ENCODE results near the gene PTCRA.
"Not testable (repeated sequence)": the region's sequence is repeated elsewhere in the genome, so short reads cannot be mapped to it uniquely, and the experiment has no call there.

The PTCRA gene, protein sequence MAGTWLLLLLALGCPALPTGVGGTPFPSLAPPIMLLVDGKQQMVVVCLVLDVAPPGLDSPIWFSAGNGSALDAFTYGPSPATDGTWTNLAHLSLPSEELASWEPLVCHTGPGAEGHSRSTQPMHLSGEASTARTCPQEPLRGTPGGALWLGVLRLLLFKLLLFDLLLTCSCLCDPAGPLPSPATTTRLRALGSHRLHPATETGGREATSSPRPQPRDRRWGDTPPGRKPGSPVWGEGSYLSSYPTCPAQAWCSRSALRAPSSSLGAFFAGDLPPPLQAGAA

DNA sequence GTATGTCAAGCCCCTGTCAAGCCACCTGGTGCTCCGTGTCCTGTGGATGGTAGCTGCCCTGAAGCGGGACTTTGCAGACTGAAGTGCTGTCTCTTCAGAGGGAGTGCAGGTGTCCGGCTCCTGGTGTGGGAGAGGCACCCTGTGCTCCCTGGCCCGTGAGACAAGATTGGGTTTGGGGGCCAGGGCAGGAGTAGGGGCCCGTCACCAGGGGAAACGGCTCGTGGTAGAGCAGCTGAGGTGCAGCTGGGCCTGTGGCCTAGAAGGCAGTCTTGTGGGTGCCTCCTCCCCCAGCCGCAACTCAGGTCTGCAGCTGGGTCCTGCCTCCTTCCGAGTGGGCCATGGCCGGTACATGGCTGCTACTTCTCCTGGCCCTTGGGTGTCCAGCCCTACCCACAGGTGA, at the start of gene PTCRA:
Gene PTCRA, plus strand, starts transcription at position 322 of the 400 bp plus-strand sequence. Its CDS starts 17 bp downstream, at position 339.
- no peak for DNase-seq

DNA sequence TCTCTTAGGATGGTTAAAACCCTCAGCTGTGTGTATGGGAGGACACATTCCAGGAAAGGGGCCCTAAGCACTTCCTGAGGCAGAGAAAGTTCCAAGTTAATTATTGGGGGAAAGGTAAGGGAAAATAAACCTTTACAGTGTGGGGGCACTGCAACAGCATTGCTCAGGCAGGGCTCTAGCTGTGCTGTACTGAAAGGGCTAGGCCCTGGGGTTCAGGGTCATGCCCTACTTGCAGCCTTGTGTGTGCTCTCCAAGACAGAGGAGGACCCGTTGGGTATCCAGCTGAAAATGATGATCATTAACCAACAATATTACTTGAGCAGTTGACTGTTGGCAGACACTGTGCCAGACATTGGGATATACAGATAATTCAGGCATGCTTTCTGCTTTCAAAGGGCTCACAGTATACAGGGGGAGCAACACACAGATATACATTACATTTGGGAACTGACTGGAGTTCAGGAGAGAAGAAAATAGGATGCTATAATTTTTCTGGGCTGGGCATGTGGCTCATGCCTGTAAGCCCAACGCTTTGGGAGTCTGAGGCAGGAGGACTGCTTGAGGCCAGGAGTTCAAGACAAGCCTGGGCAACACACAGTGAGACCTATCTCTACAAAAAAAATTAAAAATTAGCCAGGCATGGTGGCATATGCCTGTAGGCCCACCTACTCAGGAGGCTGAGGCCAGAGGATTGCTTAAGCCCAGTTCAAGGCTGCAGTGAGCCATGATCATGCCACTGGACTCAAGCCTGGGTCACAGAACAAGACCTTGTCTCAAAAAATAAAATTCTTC, 45.5 kb upstream of the PTCRA start:
- no peak for DNase-seq

DNA sequence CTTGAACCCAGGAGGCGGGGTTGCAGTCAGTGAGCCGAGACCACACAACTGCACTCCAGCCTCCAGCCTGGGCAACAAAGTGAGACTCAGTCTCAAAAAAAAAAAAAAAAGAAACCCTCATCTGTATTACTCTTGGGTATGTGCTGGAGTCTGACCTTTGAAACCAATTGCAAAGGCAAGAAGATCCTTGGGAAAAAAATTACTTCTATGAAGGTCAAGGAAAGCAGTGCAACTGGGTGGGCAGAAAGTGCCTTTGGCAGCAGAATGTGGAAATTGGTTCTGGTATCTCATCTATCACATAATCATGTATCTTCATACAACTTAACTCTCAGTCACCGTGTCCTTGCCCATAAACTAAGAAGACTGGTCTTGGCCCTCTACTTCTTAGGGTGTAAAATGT, 44.1 kb upstream of the PTCRA start:
- no peak for DNase-seq

DNA sequence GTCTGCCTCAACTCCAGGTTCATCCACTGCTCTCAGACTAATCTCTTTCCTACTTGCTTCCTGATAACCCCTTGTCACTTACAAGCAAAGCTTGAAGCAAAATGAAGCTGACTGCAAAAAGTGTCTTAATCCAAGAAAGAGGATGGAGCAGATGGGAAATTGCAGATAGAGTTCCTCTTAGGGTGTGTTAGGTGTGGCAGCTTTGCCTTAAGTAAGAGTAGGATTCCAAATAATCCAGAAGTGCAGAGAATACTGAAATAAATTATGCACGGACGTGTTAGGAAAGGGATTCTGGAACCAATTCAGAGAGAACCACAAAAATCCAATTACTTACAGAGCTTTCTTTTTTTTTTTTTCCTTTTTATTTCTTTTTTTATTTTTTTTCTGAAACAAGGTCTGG, 42.5 kb upstream of the PTCRA start:
- DNase-seq: no peak

DNA sequence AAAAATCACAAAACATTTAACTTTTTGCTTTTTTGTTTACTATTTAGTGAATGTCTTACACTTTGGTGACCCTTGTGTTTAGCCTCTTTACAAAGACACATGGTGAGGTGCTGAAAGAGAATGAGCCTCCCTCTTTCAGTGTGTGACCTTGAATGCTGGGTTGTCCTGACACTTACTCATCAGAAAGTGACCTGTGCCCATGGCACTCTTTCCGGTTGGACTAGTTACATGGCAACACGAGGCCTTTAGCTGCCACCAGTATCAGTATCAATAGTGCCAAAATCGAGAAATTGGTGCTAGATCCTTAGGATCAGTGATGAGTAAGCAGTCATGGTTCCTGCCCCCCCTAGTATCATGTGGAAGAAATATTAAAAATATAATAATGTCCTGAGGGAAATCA, 38.2 kb upstream of the PTCRA start:
- no peak for DNase-seq

DNA sequence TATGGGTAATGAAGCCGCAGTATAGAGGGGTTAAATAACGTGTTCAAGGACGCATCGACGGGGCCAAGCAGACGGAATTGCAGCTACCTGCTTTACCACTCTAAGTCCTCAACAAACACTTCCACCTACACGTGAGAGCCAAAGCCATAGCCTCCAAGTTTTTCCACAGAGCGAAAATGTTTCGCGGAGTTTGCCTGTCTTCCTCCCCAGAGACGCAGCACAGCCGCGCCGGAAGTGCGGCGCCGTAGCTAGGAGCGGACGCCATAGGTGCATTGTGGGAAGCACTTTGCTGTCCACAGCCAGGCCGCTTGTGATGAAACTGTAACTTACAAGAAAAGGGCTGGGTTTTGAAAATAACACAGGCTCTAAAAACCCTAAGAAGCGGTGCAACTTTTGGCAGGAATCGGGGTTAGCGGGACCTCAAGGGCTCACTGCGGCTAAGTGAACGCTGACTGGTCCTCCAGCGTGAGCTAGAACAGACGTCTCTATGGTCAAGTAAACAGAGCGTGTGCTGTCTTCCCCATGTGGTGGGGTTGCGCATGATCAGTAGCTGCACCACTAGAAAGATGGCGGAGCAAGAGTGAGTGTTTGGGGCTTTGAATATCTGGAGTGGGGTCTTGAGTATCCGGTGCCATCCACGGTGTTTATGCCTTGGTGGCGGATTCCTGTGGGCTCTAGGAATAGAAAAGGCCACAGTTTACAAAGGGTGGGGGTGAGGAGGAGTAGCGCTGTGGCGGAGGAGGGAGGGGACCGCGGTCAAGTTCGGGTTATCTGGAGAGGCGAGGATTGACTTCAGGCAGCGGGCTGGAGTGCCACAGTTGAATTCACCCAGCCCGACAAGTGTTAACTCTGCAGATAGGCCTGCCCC, 36.2 kb upstream of the PTCRA start, which contains the start of gene RPL7L1:
Gene RPL7L1, plus strand, starts transcription at position 245 of the 868 bp plus-strand sequence. Its CDS starts 295 bp downstream, at position 540.
- DNase-seq: peak; percentile 37

DNA sequence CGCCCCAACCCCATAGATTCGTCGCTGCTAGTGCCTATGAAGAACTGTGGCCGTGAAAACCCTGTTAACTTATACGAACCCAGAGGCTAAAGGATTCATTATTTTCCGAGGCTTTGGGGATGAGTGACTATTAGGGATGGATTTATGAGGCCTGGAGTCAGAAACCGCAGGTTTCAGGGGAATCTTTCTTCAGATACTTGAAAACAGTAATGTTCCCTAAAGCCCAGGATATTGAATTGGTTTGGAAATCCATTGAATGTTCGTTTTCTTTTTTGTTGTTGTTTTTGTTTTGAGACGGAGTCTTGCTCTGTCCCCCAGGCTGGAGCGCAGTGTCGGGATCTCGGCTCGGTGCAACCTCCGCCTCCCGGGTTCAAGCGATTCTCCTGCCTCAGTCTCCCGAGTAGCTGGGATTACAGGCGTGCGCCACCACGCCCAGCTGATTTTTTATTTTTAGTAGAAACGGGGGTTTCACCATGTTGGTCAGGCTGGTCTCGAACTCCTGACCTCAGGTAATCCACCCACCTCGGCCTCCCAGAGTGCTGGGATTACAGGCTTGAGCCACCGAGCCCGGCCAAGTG, 35.5 kb upstream of the PTCRA start:
- DNase-seq: not testable (repeated sequence)

DNA sequence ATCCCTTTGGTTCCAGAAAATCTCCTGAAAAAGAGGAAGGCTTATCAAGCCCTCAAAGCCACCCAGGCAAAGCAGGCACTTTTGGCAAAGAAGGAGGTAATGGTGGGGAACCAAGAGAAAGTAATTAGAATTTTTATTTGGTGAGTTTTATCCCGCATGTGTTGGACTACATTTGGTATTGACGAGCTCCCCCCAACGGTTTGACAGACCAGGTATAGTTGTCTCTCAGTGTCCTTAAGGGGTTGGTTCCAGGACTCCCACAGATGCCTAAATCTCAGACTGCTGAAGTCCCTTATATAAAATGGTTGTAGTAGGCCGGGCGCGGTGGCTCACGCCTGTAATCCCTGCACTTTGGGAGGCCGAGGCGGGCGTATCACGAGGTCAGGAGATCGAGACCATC, 35.0 kb upstream of the PTCRA start:
- not testable (repeated sequence) for DNase-seq

DNA sequence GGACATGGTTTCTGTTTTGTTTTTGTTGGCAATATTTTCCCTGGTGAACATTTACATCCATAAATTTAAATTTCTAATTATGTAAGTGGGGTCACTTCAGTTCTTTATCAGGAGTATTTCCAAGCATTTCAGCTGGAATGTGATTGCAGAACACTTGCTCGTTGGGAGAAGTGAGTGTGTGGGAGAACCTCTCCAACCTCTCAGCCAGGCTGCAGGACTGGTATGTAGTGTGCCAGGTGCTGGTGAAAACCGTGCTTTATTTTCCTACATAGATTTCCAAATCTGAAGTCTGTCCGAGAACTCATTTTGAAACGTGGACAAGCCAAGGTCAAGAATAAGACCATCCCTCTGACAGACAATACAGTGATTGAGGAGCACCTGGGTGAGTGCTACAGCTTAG, 30.2 kb upstream of the PTCRA start:
- no peak for DNase-seq

DNA sequence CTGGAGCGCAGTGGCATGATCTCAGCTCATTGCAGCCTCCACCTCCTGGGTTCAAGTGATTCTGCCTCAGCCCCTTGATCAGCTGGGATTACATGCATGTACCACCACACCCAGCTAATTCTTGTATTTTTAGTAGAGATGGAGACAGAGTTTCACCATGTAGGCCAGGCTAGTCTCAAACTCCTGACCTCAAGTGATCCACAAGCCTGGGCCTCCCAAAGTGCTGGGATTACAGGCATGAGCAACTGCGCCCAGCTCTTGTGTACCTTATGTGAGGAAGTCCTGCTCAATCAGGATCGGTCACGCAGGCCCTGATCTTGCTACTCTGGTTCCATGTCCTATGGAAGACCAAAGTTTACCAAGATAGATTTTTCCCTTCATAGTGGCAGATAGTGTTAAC, 27.7 kb upstream of the PTCRA start:
- not testable (repeated sequence) for DNase-seq

DNA sequence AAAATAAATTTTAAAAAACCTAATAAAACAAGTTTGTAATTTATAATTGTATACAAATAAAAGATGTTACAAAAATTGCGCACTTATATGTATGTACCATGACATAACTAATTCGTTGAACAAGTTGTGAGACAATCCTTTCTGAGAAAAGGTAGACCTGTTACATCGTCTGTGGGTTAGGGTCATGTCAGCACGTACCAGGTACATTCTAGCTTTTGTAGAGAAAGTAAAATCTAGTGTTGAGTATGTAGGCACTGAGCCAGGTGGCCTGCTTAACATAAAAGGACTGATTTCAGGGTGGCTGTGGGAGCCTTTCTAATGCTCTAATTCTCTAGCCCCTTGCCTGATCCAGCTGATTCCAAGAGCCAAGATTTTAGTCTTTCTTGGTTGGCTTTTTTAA, 26.0 kb upstream of the PTCRA start:
- no peak for DNase-seq

DNA sequence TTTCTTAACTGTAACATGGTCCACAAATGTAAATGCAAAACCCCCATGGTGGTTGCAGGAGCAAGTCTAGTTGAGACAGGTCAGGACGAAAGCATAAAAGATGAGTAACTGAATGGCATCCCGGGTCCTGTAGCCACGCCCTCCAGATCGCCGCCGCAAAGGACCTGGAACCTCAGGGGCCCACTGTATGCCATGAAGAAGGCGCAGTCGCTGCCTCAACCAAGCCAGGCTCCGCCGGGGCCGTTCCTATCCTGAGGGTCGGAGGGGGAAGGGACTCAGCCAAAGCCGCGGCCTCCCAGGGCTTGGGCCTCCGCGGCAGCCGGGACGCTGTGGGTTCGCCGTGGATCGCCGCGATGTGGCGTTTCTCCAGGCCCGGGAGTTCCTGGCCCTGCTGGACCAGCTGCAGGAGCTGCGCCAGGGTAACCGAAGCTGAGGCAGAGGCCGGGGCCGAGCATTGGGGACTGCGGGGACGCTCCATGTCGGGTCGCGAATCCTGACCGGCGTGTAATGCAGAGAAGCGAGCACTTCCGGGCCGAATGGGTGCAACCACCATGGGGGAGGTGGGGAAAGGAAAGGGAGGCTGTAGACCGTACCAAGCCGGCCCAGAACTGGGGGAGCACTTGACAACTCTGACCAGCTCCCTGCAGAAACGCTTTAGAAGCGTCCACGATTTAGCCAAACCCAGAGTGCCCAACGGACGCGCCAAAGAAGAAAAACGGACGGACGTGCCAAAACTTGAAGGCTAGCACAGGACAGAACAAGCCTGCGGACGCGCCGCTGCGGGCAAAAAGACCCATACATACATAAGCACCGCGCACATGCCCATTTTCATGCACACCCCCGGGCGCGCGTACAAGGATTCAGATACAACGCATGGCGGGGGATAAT, 25.3 kb upstream of the PTCRA start:
- peak; percentile 83 for DNase-seq

DNA sequence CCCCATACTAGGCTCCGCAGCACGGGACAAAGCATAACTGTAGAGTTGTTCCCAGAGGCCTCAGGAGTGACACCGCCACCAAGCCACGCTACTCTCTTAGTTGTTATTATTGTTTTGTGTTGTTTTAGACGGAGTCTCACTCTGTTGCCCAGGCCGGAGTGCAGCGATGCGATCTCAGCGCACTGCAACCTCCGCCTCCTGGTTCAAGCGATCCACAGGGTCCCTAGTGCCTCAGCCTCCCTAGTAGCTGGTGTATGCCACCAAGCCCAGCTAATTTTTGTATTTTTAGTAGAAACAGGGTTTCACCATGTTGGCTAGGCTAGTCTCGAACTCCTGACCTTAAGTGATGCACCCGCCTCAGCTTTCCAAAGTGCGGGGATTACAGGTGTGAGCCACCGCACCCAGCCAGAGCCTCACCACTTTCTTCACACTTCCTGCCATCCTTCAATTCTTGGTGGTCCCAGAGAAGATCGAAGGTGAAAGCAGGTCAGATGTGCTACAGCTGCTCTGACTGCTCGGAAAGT, 24.6 kb upstream of the PTCRA start:
- no peak for DNase-seq

DNA sequence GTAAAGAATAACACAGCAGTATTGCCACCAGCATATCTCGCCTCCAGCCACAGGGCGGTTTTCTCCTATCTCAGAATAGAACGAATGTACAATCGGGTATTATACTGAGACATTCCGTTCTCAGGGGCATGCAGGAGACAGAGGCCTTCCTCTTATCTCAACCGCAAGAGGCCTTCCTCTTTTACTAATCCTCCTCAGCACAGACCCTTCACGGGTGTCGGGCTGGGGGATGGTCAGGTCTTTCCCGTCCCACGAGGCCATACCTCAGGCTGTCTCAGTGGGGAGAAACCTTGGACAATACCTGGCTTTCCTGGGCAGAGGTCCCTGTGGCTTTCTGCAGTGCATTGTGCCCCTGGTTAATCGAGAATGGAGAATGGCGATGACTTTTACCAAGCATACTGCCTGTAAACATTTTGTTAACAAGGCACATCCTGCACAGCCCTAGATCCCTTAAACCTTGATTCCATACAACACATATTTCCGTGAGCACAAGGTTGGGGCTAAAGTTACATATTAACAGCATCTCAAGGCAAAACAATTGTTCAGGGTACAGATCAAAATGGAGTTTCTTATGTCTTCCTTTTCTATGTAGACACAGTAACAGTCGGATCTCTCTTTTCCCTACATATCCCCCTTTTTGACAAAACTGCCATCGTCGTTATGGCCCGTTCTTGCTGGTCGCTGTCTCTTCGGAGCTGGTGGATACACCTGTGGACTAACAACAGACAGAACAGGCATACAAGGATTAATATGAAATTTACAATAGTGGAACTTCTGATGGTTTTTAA, 21.6 kb upstream of the PTCRA start:
- DNase-seq: not testable (repeated sequence)

DNA sequence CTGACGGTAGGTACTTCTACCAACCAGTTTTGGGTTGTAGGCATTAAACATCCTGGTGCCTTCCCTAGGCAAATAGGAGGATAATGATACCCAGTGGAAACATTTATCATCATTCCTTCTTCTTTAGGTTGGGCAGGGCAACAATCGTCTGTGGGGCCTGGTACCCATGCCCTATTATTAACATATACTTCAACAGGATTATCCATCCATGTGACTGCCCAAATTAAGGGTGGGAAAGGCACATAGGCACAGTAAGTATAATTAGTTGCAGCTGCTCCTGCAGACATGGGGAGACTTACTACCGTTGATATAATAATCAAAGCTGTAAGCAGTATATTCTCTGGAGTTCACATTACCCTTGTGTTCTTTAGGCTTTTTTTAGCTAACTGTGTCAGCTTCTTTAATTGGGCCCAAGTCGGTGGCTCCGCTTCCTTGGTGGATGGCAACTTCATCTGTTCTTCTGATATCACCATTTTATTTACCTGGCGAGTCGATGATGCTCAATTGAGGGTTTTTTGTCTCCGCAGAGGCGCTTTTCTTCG, 19.6 kb upstream of the PTCRA start:
- no peak for DNase-seq

DNA sequence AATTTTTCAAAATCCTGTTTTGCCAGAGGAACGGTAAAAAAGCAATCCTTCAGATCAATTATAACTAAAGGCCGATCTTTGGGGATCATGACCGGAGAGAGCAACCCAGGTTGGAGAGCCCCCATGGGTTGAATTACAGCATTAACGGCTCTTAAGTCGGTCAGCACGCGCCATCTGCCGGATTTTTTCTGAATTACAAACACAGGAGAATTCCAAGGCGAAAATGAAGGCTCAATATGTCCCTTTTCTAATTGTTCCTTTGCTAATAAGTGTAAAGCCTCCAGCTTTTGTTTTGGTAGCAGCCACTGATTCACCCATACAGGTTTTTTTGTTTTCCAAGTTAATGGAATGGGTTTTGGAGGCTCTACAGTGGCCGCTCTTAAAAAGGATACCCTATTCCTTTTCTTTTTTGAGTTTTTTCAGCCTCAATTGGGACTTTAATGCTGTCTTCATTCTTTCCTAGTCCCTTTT, 16.9 kb upstream of the PTCRA start:
- DNase-seq: peak; percentile 26

DNA sequence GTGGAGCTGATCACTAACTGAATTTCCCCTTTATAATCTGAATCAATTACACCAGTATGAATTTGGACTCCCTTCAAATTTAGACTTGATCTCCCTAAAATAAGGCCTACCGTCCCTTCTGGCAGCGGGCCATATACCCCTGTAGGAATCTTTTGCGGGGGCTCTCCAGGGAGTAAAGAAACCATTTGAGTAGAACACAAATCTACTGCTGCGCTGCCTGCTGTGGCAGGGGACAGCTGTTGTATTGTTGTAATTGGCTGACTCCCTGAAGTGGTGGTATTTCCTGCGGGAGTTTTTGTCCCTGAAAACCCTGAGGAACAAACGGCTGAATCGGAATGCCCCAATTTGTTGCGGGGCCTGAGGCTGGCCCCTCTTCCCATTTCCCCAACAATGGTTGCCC, 16.0 kb upstream of the PTCRA start:
- no peak for DNase-seq

DNA sequence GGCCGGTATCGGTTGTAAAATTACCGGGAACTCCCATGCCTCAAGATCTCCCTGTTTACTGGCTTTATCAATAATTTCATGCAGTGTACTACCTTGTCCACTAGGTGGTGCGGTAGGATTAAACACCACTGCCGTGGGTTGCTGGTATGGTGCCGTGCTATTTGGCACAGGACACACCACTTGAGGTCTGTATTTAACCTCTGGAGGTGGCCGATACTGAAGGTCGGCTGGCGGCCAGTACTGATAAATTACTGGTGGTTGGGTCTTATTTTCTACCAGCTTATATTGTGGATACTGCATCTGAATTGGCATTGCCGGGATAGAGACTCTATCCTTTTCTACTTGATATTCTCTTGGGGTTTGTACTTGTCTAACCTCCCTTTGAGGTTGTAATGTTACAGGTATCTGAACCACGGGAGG, 14.3 kb upstream of the PTCRA start:
- DNase-seq: peak; percentile 58

DNA sequence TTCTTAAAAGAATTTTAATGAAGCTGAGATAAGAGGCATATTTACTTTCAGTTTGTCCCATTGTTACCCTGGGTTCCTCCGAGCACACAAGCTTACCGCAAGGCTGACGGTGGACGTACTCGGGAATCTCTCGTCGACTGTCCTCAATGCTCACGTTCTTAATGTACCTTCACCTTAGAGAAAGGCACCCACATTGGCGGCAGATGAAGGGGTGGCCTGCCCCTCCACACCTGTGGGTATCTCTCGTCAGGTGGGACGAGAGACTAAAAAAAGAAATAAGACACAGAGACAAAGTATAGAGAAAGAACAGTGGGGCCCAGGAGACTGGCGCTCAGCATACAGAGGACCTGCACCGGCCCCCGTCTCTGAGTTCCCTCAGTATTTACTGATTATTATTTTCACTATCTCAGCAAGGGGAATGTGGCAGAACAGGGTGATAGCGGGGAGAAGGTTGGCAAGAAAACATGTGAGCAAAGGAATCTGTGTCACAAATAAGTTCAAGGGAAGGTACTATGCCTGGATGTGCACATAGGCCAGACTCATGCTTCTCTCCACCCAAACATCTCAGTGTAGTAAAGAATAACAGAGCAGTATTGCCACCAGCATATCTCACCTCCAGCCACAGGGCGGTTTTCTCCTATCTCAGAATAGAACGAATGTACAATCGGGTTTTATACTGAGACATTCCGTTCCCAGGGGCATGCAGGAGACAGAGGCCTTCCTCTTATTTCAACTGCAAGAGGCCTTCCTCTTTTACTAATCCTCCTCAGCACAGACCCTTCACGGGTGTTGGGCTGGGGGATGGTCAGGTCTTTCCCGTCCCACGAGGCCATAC, 13.2 kb upstream of the PTCRA start:
- not testable (repeated sequence) for DNase-seq
